Mesangial cell (primary cell): ENCODE measurements around the gene TDP2. TPM values are rescaled to one million over a fixed set of nuclear protein-coding genes. Genes with fewer than 3 reads are reported as not detected.

ENCODE experiments used
- total RNA-seq: library from RNA; depleted of rRNA; stranded (reverse); fragments of >200 nt; gene quantifications from 2 replicates; pipeline ENCODE4 v1.2.3, GENCODE V29; 2015

TDP2 gene
- total RNA-seq = 12.5 and 14.3 TPM in 2 replicates

GRCh38 chr6:24666641-24667377 lies at the start of gene TDP2, which contains the start of gene ACOT13:
TSS of gene TDP2 (minus strand) at chr6:24666899. CDS start at chr6:24666862, 37 bp downstream.
TSS of gene ACOT13 (plus strand) at chr6:24667077. CDS start at chr6:24667264, 187 bp downstream.

Other genes with a start within 250 kb of the TDP2 start
- 0.81 and 4.1 TPM in 2 replicates for gene GPLD1, start 177.3 kb downstream of the TDP2 start, total RNA-seq
- 2.4 and 12.0 TPM in 2 replicates for gene ALDH5A1, start 171.9 kb downstream of the TDP2 start, total RNA-seq
- under 0.01 TPM in 1 of 2 replicates, not detected in the other for gene KIAA0319, start 20.7 kb downstream of the TDP2 start, total RNA-seq
- gene ACOT13, start 178 bp upstream of the TDP2 start, total RNA-seq = 3.3 and 6.6 TPM in 2 replicates
- gene C6orf62, start 52.3 kb upstream of the TDP2 start, total RNA-seq = 43.4 and 55.7 TPM in 2 replicates
- 7.1 and 50.2 TPM in 2 replicates for gene GMNN, start 108.0 kb upstream of the TDP2 start, total RNA-seq
- not detected in 2 replicates for gene ARMH2, start 132.0 kb upstream of the TDP2 start, total RNA-seq